OCI-LY7 (cell line): ENCODE measurements around the gene HCN3.

Source experiments
- CTCF ChIP-seq: fragments of 200-600 bp; sonication (generic); conservative IDR thresholded peaks from 2 replicates; pipeline ENCODE4 v1.5.1; 2014; ENCODE audit warnings: mild to moderate bottlenecking, antibody characterized with exemption, low read length, moderate library complexity, mixed read lengths
- EZH2phosphoT487 ChIP-seq: fragments of 200-600 bp; sonication (generic); IDR thresholded peaks from 2 replicates; pipeline ENCODE4 v1.6.1; 2018; ENCODE audit warnings: low read depth, borderline replicate concordance, mild to moderate bottlenecking, mixed run types, antibody characterized with exemption, low read length, moderate library complexity, mixed read lengths

- TF ChIP-seq EZH2phosphoT487 (no peak), CTCF (no peak)
Measured at GRCh38 chr1:155266553-155266952, 10.7 kb upstream of the HCN3 start.
